ENCODE data around the gene PRKG1. TPM values are rescaled to one million over a fixed set of nuclear protein-coding genes. Genes with fewer than 3 reads are reported as not detected.
"Not testable (repeated sequence)": the region's sequence is repeated elsewhere in the genome, so short reads cannot be mapped to it uniquely, and the experiment has no call there.

The PRKG1 gene
- total RNA-seq, 6 experiments from 2014 or later = 1.1 to 2.0 (median 1.3) TPM

DNA sequence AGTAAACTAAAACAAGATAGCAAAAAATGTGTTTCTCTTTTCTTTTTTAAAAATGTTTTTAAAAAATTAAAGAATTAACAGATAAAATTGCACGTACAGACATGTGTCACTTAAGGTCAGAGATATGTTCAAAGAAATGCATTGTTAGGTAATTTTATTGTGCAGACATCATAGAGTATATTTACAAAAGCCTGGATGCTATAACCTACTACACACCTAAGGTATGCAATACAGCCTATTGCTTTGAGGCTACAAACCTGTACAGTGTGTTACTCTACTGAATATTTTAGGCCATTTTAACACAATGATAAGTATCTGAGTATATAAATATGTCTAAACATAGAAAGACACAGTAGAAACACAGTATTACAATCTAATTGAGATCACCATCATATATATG, 253.1 kb downstream of the PRKG1 start:
- H3K27me3 ChIP-seq = no peaks in the 10 kb centered on the region
- DNase-seq (no peak), ATAC-seq (no peak)
- intact Hi-C loops (cut with DNase I) = no loop called here
- WGBS (ENCODE audit: insufficient coverage, low coverage, low lambda C conversion rate, missing lambda C conversion rate) = 39% methylated on average over 1 of the region's 1 CpG
- no peaks in the 10 kb centered on the region for H3K4me1 ChIP-seq
- no peak overlapping the region for H3K27ac ChIP-seq
- no peaks in the 10 kb centered on the region for H3K9me3 ChIP-seq
- no peak overlapping the region for H3K4me3 ChIP-seq
- TF ChIP-seq, protein P1, sequence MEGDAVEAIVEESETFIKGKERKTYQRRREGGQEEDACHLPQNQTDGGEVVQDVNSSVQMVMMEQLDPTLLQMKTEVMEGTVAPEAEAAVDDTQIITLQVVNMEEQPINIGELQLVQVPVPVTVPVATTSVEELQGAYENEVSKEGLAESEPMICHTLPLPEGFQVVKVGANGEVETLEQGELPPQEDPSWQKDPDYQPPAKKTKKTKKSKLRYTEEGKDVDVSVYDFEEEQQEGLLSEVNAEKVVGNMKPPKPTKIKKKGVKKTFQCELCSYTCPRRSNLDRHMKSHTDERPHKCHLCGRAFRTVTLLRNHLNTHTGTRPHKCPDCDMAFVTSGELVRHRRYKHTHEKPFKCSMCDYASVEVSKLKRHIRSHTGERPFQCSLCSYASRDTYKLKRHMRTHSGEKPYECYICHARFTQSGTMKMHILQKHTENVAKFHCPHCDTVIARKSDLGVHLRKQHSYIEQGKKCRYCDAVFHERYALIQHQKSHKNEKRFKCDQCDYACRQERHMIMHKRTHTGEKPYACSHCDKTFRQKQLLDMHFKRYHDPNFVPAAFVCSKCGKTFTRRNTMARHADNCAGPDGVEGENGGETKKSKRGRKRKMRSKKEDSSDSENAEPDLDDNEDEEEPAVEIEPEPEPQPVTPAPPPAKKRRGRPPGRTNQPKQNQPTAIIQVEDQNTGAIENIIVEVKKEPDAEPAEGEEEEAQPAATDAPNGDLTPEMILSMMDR (IDR thresholded peaks at IDR 0.05) = no peak
- TF ChIP-seq POLR2A (IDR thresholded peaks at IDR 0.05) = no peak
- no peaks in the 10 kb centered on the region for H3K36me3 ChIP-seq

DNA sequence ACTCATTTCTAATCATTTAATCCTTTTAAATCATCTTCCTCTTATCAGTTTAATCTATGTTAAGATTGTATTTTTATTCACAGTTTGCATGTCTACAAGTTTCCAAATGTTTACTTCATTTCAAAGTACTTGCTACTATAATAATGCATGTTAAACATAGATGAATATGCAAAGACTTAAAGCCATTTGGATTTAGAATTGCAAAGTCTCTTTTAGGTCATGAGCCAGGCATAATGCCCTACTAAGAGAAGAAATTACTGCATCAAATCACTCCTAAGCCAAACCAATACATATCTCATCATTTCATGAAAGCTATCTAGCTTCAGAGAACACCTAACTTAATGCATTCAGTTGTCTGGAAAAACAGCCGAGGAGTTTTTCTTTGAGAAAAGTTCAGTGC, 266.1 kb downstream of the PRKG1 start:
- no peaks in the 10 kb centered on the region for H3K9me3 ChIP-seq
- no peak for ATAC-seq
- H3K4me1 ChIP-seq = no peaks in the 10 kb centered on the region
- TF ChIP-seq, protein P1 (IDR thresholded peaks at IDR 0.05) = no peak
- TF ChIP-seq POLR2A (IDR thresholded peaks at IDR 0.05) = no peak
- H3K27me3 ChIP-seq = no peaks in the 10 kb centered on the region
- 87% methylated on average over 1 of the region's 1 CpG for WGBS (ENCODE audit: insufficient coverage, low coverage, low lambda C conversion rate, missing lambda C conversion rate)
- DNase-seq = no peak
- no peaks in the 10 kb centered on the region for H3K36me3 ChIP-seq
- H3K4me3 ChIP-seq = no peak overlapping the region
- intact Hi-C loops (cut with DNase I) = no loop called here
- no peak overlapping the region for H3K27ac ChIP-seq

DNA sequence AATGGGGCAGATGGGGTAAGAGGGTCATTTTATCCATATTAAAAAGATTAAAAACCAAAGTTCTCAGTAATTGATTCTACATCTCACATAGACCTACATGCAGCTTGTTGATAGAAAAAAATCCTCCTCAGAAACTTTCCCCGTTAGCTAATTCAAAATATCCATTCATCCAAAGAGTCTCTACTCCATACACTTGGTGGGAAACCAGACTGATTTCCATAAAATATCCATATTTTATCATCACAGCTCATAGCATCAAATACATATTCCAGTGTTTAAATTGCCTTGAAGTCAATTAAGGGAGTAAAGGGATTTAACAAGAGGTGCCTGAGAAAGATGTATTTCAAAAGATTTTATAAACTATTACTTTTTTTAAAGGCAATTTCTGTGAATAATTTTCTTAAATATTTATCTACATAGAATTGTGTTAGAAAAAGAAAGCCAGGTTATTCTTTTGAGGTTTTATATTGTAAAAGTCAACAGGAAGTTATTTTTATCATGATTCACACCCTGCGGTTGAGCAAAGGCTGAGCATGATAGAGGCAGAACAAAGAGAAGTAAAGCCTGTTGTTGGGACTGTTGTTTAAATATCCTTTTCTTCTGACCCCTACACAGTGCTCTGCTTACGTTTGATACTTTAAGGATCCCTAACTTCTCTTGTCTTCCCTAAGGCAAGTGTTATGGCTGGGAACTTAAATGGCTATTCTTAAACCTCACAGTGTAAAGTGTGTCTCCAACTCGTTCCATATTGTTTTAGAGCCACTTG, 266.7 kb downstream of the PRKG1 start:
- DNase-seq = no peak
- H3K27me3 ChIP-seq = no peaks in the 10 kb centered on the region
- no peaks in the 10 kb centered on the region for H3K36me3 ChIP-seq
- H3K4me1 ChIP-seq = no peaks in the 10 kb centered on the region
- 39% methylated on average over 4 of the region's 4 CpGs for WGBS (ENCODE audit: insufficient coverage, low coverage, low lambda C conversion rate, missing lambda C conversion rate)
- no peak overlapping the region for H3K27ac ChIP-seq
- no peak for ATAC-seq
- H3K9me3 ChIP-seq = no peaks in the 10 kb centered on the region
- TF ChIP-seq, protein P1 (IDR thresholded peaks at IDR 0.05) = no peak
- no peak for TF ChIP-seq POLR2A (IDR thresholded peaks at IDR 0.05)
- H3K4me3 ChIP-seq = no peak overlapping the region
- intact Hi-C loops (cut with DNase I) = no loop called here

DNA sequence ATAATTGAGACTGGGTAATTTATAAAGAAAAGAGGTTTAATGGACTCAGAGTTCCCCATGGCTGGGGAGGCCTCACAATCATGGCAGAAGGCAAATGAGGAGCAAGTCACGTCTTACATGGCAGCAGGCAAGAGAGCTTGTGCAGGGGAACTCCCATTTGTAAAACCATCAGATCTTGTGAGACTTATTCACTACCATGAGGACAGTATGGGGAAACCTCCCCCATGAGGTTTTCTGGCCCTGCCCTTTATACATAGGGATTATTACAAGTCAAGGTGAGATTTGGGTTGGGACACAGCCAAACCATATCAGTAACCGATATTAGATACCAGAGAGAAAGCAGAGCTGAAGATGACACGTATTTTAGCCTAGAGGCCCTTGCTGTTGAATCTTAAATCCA, 267.5 kb downstream of the PRKG1 start:
- DNase-seq; H3K36me3 ChIP-seq; H3K4me1 ChIP-seq; H3K4me3 ChIP-seq; H3K27ac ChIP-seq; intact Hi-C loops (cut with DNase I); H3K27me3 ChIP-seq; H3K9me3 ChIP-seq; ATAC-seq: not testable (repeated sequence)
- 49% methylated on average over 3 of the region's 3 CpGs for WGBS (ENCODE audit: insufficient coverage, low coverage, low lambda C conversion rate, missing lambda C conversion rate)

DNA sequence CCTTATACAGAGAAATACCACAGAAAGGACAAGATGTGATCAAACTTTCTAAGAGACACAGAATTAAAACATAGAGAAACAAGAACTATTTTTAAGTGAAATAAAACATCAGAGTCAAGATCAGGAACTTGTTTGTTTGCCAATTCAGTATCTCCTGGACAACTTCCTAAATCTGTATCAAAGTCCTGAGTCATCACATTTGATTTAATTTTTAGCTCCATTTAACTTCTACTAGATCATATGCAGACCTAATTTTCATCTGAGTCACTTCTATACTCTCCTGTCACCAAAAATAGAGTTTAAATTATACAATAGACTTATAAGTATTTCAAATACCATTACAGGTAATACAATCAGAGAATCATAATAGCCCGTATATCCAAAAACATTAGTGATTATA, 268.1 kb downstream of the PRKG1 start:
- 89% methylated on average over 1 of the region's 1 CpG for WGBS (ENCODE audit: insufficient coverage, low coverage, low lambda C conversion rate, missing lambda C conversion rate)
- H3K27me3 ChIP-seq = no peaks in the 10 kb centered on the region
- H3K36me3 ChIP-seq = no peaks in the 10 kb centered on the region
- H3K4me3 ChIP-seq = no peak overlapping the region
- no peaks in the 10 kb centered on the region for H3K4me1 ChIP-seq
- DNase-seq (no peak), ATAC-seq (no peak)
- TF ChIP-seq POLR2A (IDR thresholded peaks at IDR 0.05) = no peak
- TF ChIP-seq, protein P1 (IDR thresholded peaks at IDR 0.05) = no peak
- H3K27ac ChIP-seq = no peak overlapping the region
- no peaks in the 10 kb centered on the region for H3K9me3 ChIP-seq
- intact Hi-C loops (cut with DNase I) = no loop called here
